GM21723 (cell line): ENCODE measurements around the gene ZNF888.
A peak's percentile ranks its signal among the peaks of the same experiment; 100 is the strongest.
"Not testable (repeated sequence)": the region's sequence is repeated elsewhere in the genome, so short reads cannot be mapped to it uniquely, and the experiment has no call there.

ENCODE experiments used
- ATAC-seq: cut with Tn5 transposase; IDR thresholded peaks from one replicate; pipeline ENCODE4 v1.9.1; 2021; ENCODE audit warnings: mild to moderate bottlenecking, moderate library complexity; ENCODE audit not compliant: unreplicated experiment

The ZNF888 gene

GRCh38 chr19:52941941-52942385, 18.7 kb upstream of the ZNF888 start:
- peak; percentile 24 for ATAC-seq

GRCh38 chr19:52941523-52941922, 18.3 kb upstream of the ZNF888 start:
- not testable (repeated sequence) for ATAC-seq

- ATAC-seq, result not testable (repeated sequence)
Observed at GRCh38 chr19:52940905-52941304, 17.7 kb upstream of the ZNF888 start.

GRCh38 chr19:52938761-52939160, 15.5 kb upstream of the ZNF888 start:
- no peak for ATAC-seq

- no peak for ATAC-seq
Observed at GRCh38 chr19:52936954-52937325, 13.7 kb upstream of the ZNF888 start.

GRCh38 chr19:52936151-52936953, 13.1 kb upstream of the ZNF888 start:
- ATAC-seq, result no peak

- ATAC-seq, result no peak
Observed at GRCh38 chr19:52935434-52935833, 12.2 kb upstream of the ZNF888 start.

GRCh38 chr19:52924641-52925040, 1.4 kb upstream of the ZNF888 start:
- not testable (repeated sequence) for ATAC-seq

- ATAC-seq, result no peak
Observed at GRCh38 chr19:52923778-52924593, 758 bp upstream of the ZNF888 start.

- ATAC-seq, result no peak
Observed at GRCh38 chr19:52917531-52917930, 5.7 kb downstream of the ZNF888 start.

GRCh38 chr19:52910648-52911047, 12.6 kb downstream of the ZNF888 start:
- ATAC-seq, result no peak

- ATAC-seq, result not testable (repeated sequence)
Observed at GRCh38 chr19:52904052-52904780, 19.0 kb downstream of the ZNF888 start.

- ATAC-seq, result no peak
Observed at GRCh38 chr19:52901842-52902241, 21.4 kb downstream of the ZNF888 start.

- ATAC-seq, result not testable (repeated sequence)
Observed at GRCh38 chr19:52898596-52898995, 24.6 kb downstream of the ZNF888 start.

GRCh38 chr19:52898101-52898500, 25.1 kb downstream of the ZNF888 start:
- no peak for ATAC-seq

GRCh38 chr19:52897138-52897935, 25.9 kb downstream of the ZNF888 start, which contains the start of gene ZNF320:
Gene ZNF320 (minus strand): TSS chr19:52897635. CDS start chr19:52890255, 7,380 bp downstream.
- peak; percentile 96 for ATAC-seq

- no peak for ATAC-seq
Observed at GRCh38 chr19:52896431-52897137, 26.6 kb downstream of the ZNF888 start.

GRCh38 chr19:52891336-52891735, 31.9 kb downstream of the ZNF888 start:
- ATAC-seq, result no peak

GRCh38 chr19:52889931-52890330, 33.3 kb downstream of the ZNF888 start:
- no peak for ATAC-seq

GRCh38 chr19:52889076-52889475, 34.2 kb downstream of the ZNF888 start:
- no peak for ATAC-seq
